DND-41 (cell line): ENCODE measurements around the gene SLC39A5.

Experiments used
- EZH2 ChIP-seq: IDR thresholded peaks from 3 replicates; pipeline ENCODE4 v1.6.1; 2012; ENCODE audit warnings: borderline replicate concordance, low read depth, mild to moderate bottlenecking, moderate library complexity, low read length, inconsistent platforms; ENCODE audit not compliant: severe bottlenecking
- TF ChIP-seq, protein P1 (sequence below): IDR thresholded peaks from 2 replicates; pipeline ENCODE4 v1.5.1; 2012; ENCODE audit warnings: borderline replicate concordance, low read length, moderate library complexity, mild to moderate bottlenecking; ENCODE audit not compliant: poor library complexity, severe bottlenecking; ENCODE audit errors: extremely low read depth

DNA sequence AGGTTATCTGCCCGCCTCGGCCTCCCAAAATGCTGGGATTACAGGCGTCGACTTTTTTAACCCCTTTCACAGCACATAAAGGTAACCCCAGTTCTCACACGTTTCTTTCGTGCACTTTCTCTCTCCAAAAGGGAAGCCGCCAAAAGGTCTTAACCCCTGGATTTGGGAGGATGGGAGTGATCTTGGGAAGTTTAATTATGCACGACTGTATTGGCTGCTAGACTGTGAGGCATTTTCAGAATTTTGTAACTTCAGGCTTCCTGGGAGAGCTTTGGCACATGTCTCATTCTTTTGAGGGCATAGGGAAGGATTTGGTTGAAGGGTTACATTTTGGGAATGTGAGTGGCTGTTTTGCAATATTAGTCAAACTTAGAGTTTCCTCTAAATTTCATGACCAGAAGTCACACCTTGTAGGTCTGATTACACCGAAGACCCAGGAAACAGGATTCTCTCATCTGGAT, 39.1 kb upstream of the SLC39A5 start:
- TF ChIP-seq EZH2 = no peak
- TF ChIP-seq, protein P1, sequence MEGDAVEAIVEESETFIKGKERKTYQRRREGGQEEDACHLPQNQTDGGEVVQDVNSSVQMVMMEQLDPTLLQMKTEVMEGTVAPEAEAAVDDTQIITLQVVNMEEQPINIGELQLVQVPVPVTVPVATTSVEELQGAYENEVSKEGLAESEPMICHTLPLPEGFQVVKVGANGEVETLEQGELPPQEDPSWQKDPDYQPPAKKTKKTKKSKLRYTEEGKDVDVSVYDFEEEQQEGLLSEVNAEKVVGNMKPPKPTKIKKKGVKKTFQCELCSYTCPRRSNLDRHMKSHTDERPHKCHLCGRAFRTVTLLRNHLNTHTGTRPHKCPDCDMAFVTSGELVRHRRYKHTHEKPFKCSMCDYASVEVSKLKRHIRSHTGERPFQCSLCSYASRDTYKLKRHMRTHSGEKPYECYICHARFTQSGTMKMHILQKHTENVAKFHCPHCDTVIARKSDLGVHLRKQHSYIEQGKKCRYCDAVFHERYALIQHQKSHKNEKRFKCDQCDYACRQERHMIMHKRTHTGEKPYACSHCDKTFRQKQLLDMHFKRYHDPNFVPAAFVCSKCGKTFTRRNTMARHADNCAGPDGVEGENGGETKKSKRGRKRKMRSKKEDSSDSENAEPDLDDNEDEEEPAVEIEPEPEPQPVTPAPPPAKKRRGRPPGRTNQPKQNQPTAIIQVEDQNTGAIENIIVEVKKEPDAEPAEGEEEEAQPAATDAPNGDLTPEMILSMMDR = no peak
